ENCODE results near the gene TMPRSS15. TPM values are rescaled to one million over a fixed set of nuclear protein-coding genes. Genes with fewer than 3 reads are reported as not detected.

The TMPRSS15 gene
- total and polyA plus RNA-seq, 4 donors = not detected

DNA sequence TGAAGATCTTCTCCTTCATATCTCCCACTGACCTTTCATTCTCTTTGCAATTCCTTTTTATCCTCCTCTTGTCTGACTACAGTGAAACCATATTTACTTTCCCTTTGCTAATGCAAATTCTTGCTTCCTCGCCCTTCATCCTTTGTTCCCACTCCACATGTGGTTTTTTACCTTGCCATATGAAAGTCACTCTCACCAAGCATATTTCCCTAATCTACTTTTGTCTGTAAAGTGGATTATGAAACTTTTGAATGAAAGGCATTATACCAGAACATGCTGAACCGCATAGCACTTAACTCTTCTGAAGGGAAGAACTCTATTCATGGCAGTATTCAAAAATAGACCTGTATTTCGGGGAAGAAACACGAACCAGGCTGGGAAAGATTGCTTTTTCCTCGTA, 8.0 kb upstream of the TMPRSS15 start:
- Histone ChIP-seq H3K4me1 (ENCODE audit: control insufficient read depth in 4 of 4, insufficient read depth in 4 of 4, low read length in 3 of 4) (no peaks in the 10 kb centered on the region), H3K36me3 (ENCODE audit: control insufficient read depth in 4 of 4, insufficient read depth in 3 of 4, low read depth in 1 of 4, low read length in 3 of 4) (no peaks in the 10 kb centered on the region), H3K27ac (ENCODE audit: low read depth in 1 of 2, low read length in 2 of 2) (no peak overlapping the region), H3K27me3 (ENCODE audit: control insufficient read depth in 4 of 4, insufficient read depth in 4 of 4, low read length in 3 of 4) (no peaks in the 10 kb centered on the region), H3K9me3 (ENCODE audit: control insufficient read depth in 4 of 4, low read length in 3 of 4) (no peaks in the 10 kb centered on the region), H3K4me3 (ENCODE audit: low read depth in 1 of 3, low read length in 3 of 3) (no peak overlapping the region), H3K9ac (ENCODE audit: low read depth in 1 of 2, low read length in 2 of 2) (no peak overlapping the region)
- 15% methylated on average over 5 of the region's 5 CpGs for WGBS
- DNase-seq (ENCODE audit: low spot score) = no peak
- TF ChIP-seq FOXA1 (IDR thresholded peaks at IDR 0.05) (no peak), JUND (IDR thresholded peaks at IDR 0.05) (no peak), GABPA (IDR thresholded peaks at IDR 0.05 in 1 of 2, conservative IDR thresholded peaks at IDR 0.05 in 1 of 2) (no peak), RAD21 (IDR thresholded peaks at IDR 0.05) (no peak), YY1 (IDR thresholded peaks at IDR 0.05) (no peak), FOXA2 (IDR thresholded peaks at IDR 0.05) (no peak), HNF4G (IDR thresholded peaks at IDR 0.05) (no peak), HNF4A (conservative IDR thresholded peaks at IDR 0.05) (no peak), SP1 (IDR thresholded peaks at IDR 0.05) (no peak), TAF1 (conservative IDR thresholded peaks at IDR 0.05) (no peak)
- TF ChIP-seq, protein P1, sequence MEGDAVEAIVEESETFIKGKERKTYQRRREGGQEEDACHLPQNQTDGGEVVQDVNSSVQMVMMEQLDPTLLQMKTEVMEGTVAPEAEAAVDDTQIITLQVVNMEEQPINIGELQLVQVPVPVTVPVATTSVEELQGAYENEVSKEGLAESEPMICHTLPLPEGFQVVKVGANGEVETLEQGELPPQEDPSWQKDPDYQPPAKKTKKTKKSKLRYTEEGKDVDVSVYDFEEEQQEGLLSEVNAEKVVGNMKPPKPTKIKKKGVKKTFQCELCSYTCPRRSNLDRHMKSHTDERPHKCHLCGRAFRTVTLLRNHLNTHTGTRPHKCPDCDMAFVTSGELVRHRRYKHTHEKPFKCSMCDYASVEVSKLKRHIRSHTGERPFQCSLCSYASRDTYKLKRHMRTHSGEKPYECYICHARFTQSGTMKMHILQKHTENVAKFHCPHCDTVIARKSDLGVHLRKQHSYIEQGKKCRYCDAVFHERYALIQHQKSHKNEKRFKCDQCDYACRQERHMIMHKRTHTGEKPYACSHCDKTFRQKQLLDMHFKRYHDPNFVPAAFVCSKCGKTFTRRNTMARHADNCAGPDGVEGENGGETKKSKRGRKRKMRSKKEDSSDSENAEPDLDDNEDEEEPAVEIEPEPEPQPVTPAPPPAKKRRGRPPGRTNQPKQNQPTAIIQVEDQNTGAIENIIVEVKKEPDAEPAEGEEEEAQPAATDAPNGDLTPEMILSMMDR (IDR thresholded peaks at IDR 0.05; ENCODE audit: low read depth, low read length, missing input control) = no peak
- TF ChIP-seq, protein P2, sequence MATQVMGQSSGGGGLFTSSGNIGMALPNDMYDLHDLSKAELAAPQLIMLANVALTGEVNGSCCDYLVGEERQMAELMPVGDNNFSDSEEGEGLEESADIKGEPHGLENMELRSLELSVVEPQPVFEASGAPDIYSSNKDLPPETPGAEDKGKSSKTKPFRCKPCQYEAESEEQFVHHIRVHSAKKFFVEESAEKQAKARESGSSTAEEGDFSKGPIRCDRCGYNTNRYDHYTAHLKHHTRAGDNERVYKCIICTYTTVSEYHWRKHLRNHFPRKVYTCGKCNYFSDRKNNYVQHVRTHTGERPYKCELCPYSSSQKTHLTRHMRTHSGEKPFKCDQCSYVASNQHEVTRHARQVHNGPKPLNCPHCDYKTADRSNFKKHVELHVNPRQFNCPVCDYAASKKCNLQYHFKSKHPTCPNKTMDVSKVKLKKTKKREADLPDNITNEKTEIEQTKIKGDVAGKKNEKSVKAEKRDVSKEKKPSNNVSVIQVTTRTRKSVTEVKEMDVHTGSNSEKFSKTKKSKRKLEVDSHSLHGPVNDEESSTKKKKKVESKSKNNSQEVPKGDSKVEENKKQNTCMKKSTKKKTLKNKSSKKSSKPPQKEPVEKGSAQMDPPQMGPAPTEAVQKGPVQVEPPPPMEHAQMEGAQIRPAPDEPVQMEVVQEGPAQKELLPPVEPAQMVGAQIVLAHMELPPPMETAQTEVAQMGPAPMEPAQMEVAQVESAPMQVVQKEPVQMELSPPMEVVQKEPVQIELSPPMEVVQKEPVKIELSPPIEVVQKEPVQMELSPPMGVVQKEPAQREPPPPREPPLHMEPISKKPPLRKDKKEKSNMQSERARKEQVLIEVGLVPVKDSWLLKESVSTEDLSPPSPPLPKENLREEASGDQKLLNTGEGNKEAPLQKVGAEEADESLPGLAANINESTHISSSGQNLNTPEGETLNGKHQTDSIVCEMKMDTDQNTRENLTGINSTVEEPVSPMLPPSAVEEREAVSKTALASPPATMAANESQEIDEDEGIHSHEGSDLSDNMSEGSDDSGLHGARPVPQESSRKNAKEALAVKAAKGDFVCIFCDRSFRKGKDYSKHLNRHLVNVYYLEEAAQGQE (IDR thresholded peaks at IDR 0.05) = no peak
- TF ChIP-seq, protein P3, sequence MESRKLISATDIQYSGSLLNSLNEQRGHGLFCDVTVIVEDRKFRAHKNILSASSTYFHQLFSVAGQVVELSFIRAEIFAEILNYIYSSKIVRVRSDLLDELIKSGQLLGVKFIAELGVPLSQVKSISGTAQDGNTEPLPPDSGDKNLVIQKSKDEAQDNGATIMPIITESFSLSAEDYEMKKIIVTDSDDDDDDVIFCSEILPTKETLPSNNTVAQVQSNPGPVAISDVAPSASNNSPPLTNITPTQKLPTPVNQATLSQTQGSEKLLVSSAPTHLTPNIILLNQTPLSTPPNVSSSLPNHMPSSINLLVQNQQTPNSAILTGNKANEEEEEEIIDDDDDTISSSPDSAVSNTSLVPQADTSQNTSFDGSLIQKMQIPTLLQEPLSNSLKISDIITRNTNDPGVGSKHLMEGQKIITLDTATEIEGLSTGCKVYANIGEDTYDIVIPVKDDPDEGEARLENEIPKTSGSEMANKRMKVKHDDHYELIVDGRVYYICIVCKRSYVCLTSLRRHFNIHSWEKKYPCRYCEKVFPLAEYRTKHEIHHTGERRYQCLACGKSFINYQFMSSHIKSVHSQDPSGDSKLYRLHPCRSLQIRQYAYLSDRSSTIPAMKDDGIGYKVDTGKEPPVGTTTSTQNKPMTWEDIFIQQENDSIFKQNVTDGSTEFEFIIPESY (IDR thresholded peaks at IDR 0.05) = no peak
- TF ChIP-seq, protein P4, sequence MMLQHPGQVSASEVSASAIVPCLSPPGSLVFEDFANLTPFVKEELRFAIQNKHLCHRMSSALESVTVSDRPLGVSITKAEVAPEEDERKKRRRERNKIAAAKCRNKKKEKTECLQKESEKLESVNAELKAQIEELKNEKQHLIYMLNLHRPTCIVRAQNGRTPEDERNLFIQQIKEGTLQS (IDR thresholded peaks at IDR 0.05) = no peak
- TF ChIP-seq, protein P5, sequence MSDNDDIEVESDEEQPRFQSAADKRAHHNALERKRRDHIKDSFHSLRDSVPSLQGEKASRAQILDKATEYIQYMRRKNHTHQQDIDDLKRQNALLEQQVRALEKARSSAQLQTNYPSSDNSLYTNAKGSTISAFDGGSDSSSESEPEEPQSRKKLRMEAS (IDR thresholded peaks at IDR 0.05) = no peak

DNA sequence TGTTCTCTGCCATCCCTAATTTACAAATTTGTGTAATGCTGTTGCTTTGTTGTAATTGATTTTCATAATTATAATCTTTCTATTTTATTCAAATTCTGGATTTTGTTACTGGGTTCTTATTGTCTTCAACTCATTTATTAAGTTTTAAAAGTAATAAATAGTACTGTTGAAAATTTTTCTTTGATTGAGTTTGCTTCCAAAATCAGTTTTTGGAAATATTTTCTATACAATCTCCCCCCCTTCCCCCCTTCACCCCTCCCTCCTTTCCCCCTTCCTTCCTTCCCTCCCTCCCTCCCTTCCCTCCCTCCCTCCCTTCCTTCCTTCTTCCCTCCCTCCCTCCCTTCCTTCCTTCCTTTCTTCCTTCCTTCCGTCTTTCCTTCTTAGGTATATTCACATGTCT, 6.0 kb upstream of the TMPRSS15 start:
- 73% methylated on average over 1 of the region's 1 CpG for WGBS
- Histone ChIP-seq H3K27ac (ENCODE audit: low read depth in 1 of 2, low read length in 2 of 2) (no peak overlapping the region), H3K9me3 (ENCODE audit: control insufficient read depth in 4 of 4, low read length in 3 of 4) (no peaks in the 10 kb centered on the region), H3K4me3 (ENCODE audit: low read depth in 1 of 3, low read length in 3 of 3) (no peak overlapping the region), H3K9ac (ENCODE audit: low read depth in 1 of 2, low read length in 2 of 2) (no peak overlapping the region), H3K4me1 (ENCODE audit: control insufficient read depth in 4 of 4, insufficient read depth in 4 of 4, low read length in 3 of 4) (no peaks in the 10 kb centered on the region), H3K36me3 (ENCODE audit: control insufficient read depth in 4 of 4, insufficient read depth in 3 of 4, low read depth in 1 of 4, low read length in 3 of 4) (no peaks in the 10 kb centered on the region), H3K27me3 (ENCODE audit: control insufficient read depth in 4 of 4, insufficient read depth in 4 of 4, low read length in 3 of 4) (no peaks in the 10 kb centered on the region)
- no peak for DNase-seq (ENCODE audit: low spot score)
- TF ChIP-seq, protein P4 (IDR thresholded peaks at IDR 0.05) = no peak
- TF ChIP-seq FOXA2 (IDR thresholded peaks at IDR 0.05) (no peak), RAD21 (IDR thresholded peaks at IDR 0.05) (no peak), RXRA (IDR thresholded peaks at IDR 0.05) (no peak)
